SK-N-MC (cell line): ENCODE measurements around the gene RGS6.

ENCODE experiments used
- EZH2 ChIP-seq: fragments of 200-600 bp; sonication (generic); IDR thresholded peaks from one replicate; pipeline ENCODE4 v1.6.1; 2017; ENCODE audit warnings: antibody characterized with exemption
- FOXP2 ChIP-seq: optimal IDR thresholded peaks from 2 replicates; pipeline ENCODE3; 2011; ENCODE audit warnings: mild to moderate bottlenecking, moderate library complexity; ENCODE audit not compliant: insufficient read depth; ENCODE audit errors: extremely low read length, control extremely low read depth
- POLR2AphosphoS5 ChIP-seq: IDR thresholded peaks from 2 replicates; pipeline ENCODE4 v1.6.1; 2012; ENCODE audit warnings: mild to moderate bottlenecking, low read depth, low read length, borderline replicate concordance

GRCh38 chr14:72305561-72305960 is 373.3 kb downstream of the RGS6 start:
- TF ChIP-seq EZH2 (no peak), POLR2AphosphoS5 (no peak), FOXP2 (no peak)
